Dendritic cell treated with granulocyte-macrophage colony-stimulating factor and Interleukin-4, amounts not matched to agents 40 ng/mL and 50 ng/mL, for 4 days (primary cell): ENCODE measurements around the gene ANKRD11.
"Not testable (repeated sequence)": the region's sequence is repeated elsewhere in the genome, so short reads cannot be mapped to it uniquely, and the experiment has no call there.

Experiments used
- H3K27ac Mint-ChIP-seq: one replicate; pipeline ENCODE4 v1.8.0; 2022; ENCODE audit warnings: mild to moderate bottlenecking, mixed read lengths
- H3K27me3 Mint-ChIP-seq: one replicate; pipeline ENCODE4 v1.8.0; 2022; ENCODE audit warnings: mild to moderate bottlenecking, mixed read lengths
- H3K36me3 Mint-ChIP-seq: one replicate; pipeline ENCODE4 v1.8.0; 2022; ENCODE audit warnings: low read depth, mixed read lengths
- H3K4me1 Mint-ChIP-seq: one replicate; pipeline ENCODE4 v1.8.0; 2022; ENCODE audit warnings: low read depth, mixed read lengths
- H3K4me3 Mint-ChIP-seq: one replicate; pipeline ENCODE4 v1.8.0; 2022; ENCODE audit warnings: mild to moderate bottlenecking, moderate library complexity, mixed read lengths
- H3K9me3 Mint-ChIP-seq: one replicate; pipeline ENCODE4 v1.8.0; 2022; ENCODE audit warnings: mixed read lengths
- intact Hi-C: fragments of 100-400 bp; cut with micrococcal nuclease; formaldehyde crosslinking; loops from one replicate; pipeline ENCODE4 v1.15.0; 2022

Gene ANKRD11

DNA sequence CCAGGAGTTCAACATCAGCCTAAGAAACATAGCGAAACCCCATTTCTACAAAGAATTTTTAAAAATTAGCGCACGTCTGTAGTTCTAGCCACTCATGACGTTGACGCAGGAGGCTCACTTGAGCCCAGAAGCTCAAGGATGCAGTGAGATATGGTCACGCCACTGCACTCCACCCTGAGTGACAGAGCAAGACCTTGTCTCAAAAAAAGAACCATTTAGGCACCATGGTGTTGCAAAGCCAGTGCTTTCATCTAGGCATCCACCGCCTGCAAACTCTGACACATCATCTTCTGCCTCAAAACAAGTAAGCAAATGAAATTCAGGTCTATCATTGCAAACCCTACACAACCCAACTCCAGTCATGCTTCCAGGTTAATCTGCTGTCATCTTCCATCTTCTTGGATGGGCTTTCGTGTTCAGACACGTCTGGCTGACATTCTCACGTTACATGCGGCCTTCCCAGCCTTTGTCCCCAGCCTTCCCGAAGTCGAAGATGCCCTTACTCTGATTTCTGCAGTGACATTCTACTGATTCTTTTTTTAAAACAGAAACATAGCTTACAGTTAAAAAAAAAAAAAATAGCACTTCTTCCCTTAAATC lies 8.9 kb downstream of the ANKRD11 start:
- Mint-ChIP-seq H3K36me3 (peaks cover 23% of the 10 kb centered on the region), H3K27ac (no peak overlapping the region), H3K4me3 (no peak overlapping the region), H3K9me3 (no peaks in the 10 kb centered on the region), H3K4me1 (peaks cover 89% of the 10 kb centered on the region), H3K27me3 (no peaks in the 10 kb centered on the region)
- intact Hi-C loops: loop anchor here (10.0 kb wide), 1 partner anchor 47 kb away; no protein-coding TSS in a partner anchor

DNA sequence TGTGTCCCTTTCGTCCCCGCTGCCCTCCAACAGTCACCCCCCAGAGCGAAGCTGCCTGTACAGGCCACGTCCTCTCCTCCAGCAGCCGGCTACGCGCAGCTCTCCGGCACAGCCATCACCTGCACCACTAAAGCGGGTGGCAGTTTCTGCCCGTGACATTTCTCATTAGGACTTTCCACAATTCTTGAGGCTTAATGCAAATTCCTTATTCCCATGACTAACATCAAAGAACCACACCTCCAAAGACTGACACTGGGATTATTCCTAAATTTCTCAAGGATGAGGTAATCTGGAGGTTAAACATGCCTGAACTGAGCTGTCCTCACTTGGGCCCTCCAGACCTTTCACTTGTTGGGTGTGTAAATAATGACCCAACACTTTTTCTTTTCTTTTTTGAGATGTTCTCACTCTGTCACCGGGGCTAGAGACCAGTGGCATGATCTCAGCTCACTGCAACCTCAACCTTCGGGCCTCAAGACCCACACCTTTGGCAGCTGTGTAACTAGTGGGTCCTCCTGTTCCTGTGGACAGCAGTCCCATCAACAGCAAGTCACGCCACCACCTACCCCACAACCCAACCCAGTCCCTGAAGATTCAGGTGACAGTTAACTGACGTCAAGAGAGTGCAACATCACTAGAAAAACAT lies 11.7 kb downstream of the ANKRD11 start:
- Mint-ChIP-seq H3K36me3 (peaks cover 12% of the 10 kb centered on the region), H3K9me3 (no peaks in the 10 kb centered on the region), H3K27me3 (no peaks in the 10 kb centered on the region), H3K27ac (no peak overlapping the region), H3K4me1 (peaks cover 89% of the 10 kb centered on the region), H3K4me3 (no peak overlapping the region)
- intact Hi-C loops: no loop called here

DNA sequence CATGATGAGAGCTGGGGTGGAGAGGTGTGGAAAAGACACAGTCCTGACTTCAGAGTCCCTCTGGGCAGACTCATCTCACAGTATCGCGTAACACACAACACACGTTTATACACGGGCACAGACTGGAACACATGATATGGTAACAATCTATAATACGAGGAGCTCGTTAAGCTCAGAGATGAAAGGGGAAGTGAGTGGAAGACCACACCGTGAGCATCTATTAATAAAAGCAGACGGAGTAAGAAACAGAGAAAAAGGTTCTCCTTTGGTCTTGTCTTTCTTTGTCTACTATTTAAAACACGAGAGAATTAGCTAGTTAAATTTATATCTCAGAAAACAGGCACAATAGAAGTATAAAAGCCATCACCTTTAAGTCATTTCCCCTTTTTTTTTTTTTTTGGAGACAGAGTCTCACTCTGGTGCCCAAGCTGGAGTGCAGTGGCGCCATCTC lies 13.5 kb downstream of the ANKRD11 start:
- Mint-ChIP-seq H3K36me3 (no peaks in the 10 kb centered on the region), H3K9me3 (no peaks in the 10 kb centered on the region), H3K4me3 (no peak overlapping the region)

DNA sequence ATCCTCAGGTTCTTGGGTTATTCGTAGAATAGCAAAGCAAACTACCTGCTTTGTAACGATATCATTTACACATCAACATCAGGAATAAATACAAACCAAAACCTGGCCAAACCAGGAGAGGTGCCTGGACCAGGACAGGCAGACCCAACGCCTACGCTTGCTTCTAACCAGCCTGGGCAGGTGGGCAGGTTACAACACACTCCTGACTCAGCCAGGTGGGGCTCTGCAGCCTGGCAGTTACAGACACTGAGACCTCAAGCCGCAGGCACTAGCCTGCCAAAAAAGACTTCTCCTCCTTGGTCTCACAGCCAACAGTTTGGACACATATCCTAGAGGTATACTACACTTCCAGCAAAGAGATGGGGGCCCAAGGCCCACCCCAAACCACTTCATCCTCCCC lies 14.0 kb downstream of the ANKRD11 start:
- Mint-ChIP-seq H3K4me3 (no peak overlapping the region), H3K36me3 (no peaks in the 10 kb centered on the region), H3K27ac (no peak overlapping the region), H3K9me3 (no peaks in the 10 kb centered on the region), H3K27me3 (no peaks in the 10 kb centered on the region), H3K4me1 (peaks cover 89% of the 10 kb centered on the region)
- intact Hi-C loops: no loop called here

More for the DNA sequence above, 13.5 kb downstream of the ANKRD11 start:
- Mint-ChIP-seq H3K4me1 (peaks cover 89% of the 10 kb centered on the region), H3K27me3 (no peaks in the 10 kb centered on the region), H3K27ac (no peak overlapping the region)
- intact Hi-C loops: no loop called here

DNA sequence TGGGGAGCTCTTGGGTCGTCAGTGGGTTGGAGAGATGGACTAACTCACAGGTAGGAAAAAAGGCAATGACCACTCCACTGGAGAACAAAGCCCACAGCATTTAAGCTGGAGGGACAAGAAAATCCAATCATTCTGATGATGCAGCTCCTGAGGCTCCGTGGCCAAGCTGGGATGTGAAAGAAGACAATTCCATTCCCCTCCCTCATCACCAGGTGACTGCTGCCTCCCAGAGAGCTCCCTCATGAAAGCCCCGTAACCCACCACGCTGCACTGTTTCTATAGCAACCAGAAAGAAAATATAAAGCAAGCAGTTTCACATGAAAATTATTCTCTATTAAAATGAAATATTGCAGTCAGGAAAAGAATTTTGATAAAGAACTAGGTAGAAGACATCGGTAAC lies 15.2 kb downstream of the ANKRD11 start:
- no peak overlapping the region for H3K27ac Mint-ChIP-seq

DNA sequence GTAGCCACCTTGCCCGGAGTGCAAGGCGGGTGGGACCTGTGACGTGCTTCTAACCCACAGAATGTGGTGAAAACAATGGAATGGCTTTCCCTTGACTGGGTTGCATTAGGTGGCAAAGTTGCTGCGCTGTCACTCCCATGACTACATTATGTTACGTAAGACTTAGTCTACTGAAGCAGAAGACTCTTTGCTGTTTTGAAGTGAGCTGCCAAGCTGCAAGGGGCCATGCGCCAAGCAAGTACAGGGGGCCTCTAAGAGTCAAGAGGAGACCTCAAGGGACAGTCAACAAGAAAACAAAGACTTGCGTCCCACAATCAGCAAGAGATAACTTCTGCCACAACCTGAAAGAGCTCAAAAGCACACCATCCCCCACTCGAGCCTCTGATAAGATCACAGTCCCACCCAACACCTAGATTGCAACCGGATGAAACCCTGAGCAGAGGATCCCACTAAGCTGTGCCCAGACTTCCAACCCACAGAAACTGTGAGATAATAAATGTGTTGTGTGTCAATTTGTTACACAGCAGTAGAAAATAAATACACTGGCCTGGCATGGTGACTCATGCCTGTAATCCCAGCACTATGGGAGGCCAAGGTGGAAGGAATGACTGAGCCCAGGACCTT lies 16.5 kb downstream of the ANKRD11 start:
- Mint-ChIP-seq H3K9me3 (no peaks in the 10 kb centered on the region), H3K4me1 (peaks cover 95% of the 10 kb centered on the region), H3K27me3 (no peaks in the 10 kb centered on the region), H3K4me3 (peak overlapping the region; percentile 14), H3K36me3 (no peaks in the 10 kb centered on the region), H3K27ac (peak overlapping the region; percentile 60)
- intact Hi-C loops: loop anchor here (5.0 kb wide), 1 partner anchor 33 kb away; the partner anchor contains the start of gene SPG7

More for the DNA sequence above, 15.2 kb downstream of the ANKRD11 start:
- Mint-ChIP-seq H3K27me3 (no peaks in the 10 kb centered on the region), H3K36me3 (no peaks in the 10 kb centered on the region), H3K4me1 (peaks cover 89% of the 10 kb centered on the region), H3K9me3 (no peaks in the 10 kb centered on the region), H3K4me3 (no peak overlapping the region)
- intact Hi-C loops: no loop called here

DNA sequence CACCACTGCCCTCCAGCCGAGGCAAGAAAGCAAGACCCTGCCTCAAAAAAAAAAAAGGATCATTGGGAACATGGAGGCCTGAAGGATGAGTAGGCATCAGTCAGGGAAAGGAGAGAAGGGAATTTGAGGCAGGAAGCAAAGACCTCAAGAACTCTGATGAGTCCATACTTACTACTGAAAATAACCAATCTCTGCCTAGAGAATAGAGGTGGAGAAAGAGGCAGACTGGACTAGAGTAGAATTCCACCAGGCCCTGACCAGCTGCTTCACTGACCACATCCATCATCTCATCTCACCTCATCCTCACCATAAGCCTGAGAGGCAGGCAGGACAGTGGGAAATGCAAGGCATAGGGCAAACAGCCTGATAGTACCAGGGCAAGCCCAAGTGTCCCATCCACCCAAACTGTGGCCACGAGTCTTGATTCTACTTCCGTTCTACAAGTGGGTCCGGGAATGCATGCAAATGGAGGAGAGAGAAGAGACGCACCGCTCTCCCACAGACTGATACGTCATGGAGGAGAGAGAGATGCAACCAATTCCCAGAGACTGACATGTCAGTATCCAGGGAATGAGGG lies 17.1 kb downstream of the ANKRD11 start:
- intact Hi-C loops: loop anchor here (5.0 kb wide), 1 partner anchor 34 kb away; the partner anchor contains the start of gene SPG7
- Mint-ChIP-seq H3K9me3 (no peaks in the 10 kb centered on the region), H3K36me3 (no peaks in the 10 kb centered on the region), H3K4me3 (no peak overlapping the region), H3K27ac (peak overlapping the region; percentile 60), H3K27me3 (no peaks in the 10 kb centered on the region), H3K4me1 (peaks cover 94% of the 10 kb centered on the region)

DNA sequence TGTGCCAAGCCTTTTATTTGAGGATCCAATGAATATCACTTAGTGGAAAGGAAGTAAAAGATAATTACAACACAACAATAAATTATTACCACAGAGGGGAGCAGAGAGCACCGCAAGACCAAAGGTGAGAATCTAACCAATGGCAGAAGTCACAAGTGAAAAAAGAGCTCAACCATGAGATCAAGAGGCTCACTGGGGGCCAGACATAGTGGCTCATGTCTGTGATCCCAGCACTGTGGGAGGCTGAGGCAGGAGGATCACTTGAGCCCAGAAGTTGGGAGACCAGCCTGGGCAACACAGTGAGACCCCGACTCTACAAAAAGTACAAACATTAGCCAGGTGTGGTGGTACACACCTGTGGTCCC lies 17.7 kb downstream of the ANKRD11 start:
- Mint-ChIP-seq H3K36me3 (no peaks in the 10 kb centered on the region), H3K27ac (peak overlapping the region; percentile 22), H3K4me3 (no peak overlapping the region), H3K4me1 (peaks cover 91% of the 10 kb centered on the region), H3K27me3 (no peaks in the 10 kb centered on the region), H3K9me3 (no peaks in the 10 kb centered on the region)
- intact Hi-C loops: loop anchor here (5.0 kb wide), 1 partner anchor 35 kb away; the partner anchor contains the start of gene SPG7

DNA sequence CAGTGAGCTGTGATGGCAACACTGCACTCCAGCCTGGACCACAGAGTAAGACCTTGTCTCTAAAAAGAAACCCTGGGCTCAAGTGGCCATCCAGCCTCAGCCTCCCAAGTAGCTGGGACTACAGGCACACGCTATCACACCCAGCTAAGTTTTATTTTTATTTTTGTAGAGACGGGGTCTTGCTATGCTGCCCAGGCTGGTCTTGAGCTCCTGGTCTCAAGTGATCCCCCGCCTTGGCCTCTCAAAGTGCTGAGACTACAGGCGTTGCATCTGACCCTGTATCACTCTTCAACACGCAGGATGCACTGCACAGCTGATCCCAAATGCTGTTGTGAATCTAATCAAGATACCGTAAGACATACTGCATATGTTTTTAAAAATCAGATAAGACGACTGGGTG lies 23.0 kb downstream of the ANKRD11 start:
- Mint-ChIP-seq H3K27me3 (no peaks in the 10 kb centered on the region), H3K27ac (no peak overlapping the region), H3K4me1 (peaks cover 75% of the 10 kb centered on the region), H3K9me3 (no peaks in the 10 kb centered on the region), H3K36me3 (peaks cover 18% of the 10 kb centered on the region), H3K4me3 (no peak overlapping the region)
- intact Hi-C loops: no loop called here

DNA sequence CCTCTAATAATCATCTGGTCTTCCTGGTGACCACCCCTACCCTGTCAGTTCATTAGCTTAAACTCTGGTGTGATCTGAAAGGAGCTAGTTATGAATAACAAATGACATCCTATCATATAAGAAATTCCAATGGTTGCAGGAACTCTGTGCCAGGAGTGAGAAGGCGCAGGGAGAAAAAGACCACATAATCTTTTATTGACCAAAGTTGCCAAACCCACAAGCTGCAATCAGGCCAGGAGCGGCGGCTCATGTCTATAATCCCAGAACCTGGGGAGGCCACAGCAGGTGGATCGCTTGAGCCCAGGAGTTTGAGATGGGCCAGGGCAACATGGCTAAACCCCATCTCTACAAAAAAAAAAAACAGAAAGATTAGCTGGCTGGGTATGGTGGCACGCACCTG lies 23.4 kb downstream of the ANKRD11 start:
- H3K27me3 Mint-ChIP-seq: no peaks in the 10 kb centered on the region
- peaks cover 75% of the 10 kb centered on the region for H3K4me1 Mint-ChIP-seq
- no peaks in the 10 kb centered on the region for H3K9me3 Mint-ChIP-seq
- H3K27ac Mint-ChIP-seq: no peak overlapping the region
- no peak overlapping the region for H3K4me3 Mint-ChIP-seq
- peaks cover 18% of the 10 kb centered on the region for H3K36me3 Mint-ChIP-seq
- intact Hi-C loops: no loop called here

DNA sequence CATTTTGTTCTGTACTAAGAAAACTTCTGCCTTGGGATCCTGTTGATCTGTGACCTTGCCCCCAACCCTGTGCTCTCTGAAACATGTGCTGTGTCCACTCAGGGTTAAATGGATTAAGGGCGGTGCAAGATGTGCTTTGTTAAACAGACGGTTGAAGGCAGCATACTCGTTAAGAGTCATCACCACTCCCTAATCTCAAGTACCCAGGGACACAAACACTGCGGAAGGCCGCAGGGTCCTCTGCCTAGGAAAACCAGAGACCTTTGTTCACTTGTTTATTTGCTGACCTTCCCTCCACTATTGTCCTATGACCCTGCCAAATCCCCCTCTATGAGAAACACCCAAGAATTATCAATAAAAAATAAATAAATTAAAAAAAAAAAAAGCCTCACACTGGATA lies 27.0 kb downstream of the ANKRD11 start:
- Mint-ChIP-seq H3K4me1 (peaks cover 68% of the 10 kb centered on the region), H3K36me3 (peaks cover 18% of the 10 kb centered on the region)
- intact Hi-C loops, H3K27ac Mint-ChIP-seq, H3K4me3 Mint-ChIP-seq, H3K27me3 Mint-ChIP-seq, H3K9me3 Mint-ChIP-seq: not testable (repeated sequence)

DNA sequence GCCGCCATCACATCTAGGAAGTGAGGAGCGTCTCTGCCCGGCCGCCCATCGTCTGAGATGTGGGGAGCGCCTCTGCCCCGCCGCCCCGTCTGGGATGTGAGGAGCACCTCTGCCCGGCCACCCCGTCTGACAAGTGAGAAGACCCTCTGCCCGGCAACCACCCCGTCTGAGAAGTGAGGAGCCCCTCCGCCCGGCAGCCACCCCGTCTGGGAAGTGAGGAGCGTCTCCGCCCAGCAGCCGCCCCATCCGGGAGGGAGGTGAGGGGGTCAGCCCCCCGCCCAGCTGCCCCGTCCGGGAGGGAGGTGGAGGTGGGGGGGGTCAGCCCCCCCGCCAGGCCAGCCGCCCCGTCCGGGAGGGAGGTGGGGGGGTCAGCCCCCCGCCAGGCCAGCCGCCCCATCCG lies 27.7 kb downstream of the ANKRD11 start:
- H3K27me3 Mint-ChIP-seq, H3K4me3 Mint-ChIP-seq, H3K9me3 Mint-ChIP-seq, H3K27ac Mint-ChIP-seq, intact Hi-C loops: not testable (repeated sequence)
- Mint-ChIP-seq H3K4me1 (peaks cover 70% of the 10 kb centered on the region), H3K36me3 (peaks cover 18% of the 10 kb centered on the region)

DNA sequence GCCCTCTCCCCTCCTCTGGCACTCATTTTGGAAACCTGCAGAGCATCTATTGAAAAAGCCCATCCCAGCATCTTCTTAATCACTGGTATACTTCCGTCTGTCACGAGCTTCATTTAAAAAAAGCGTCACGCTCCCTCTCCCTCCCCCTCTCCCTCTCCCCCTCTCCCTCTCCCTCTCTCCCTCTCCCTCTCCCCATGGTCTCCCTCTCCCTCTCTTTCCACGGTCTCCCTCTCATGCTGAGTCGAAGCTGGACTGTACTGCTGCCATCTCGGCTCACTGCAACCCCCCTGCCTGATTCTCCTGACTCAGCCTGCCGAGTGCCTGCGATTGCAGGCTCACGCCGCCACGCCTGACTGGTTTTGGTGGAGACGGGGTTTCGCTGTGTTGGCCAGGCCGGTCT lies 28.5 kb downstream of the ANKRD11 start:
- H3K27ac Mint-ChIP-seq, H3K9me3 Mint-ChIP-seq, H3K27me3 Mint-ChIP-seq, intact Hi-C loops, H3K4me3 Mint-ChIP-seq: not testable (repeated sequence)
- H3K36me3 Mint-ChIP-seq: peaks cover 14% of the 10 kb centered on the region
- H3K4me1 Mint-ChIP-seq: peaks cover 63% of the 10 kb centered on the region

DNA sequence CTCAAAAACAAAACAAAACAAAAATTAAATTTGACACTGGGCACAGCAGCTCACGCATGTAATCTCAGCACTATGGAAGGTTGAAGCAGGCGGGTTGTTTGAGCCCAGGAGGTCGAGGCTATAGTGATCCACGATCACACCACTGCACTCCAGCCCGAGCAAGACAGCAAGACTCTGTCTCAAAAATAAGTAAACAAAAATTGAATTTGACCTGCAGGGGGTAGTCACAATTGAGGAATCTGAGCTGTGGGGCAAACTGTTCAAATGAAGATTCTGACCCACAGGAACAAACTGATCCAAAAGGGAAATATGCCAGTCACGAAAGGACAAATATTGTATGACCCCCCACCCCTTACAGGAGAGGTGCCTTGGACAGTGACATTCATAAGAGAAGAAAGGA lies 29.8 kb downstream of the ANKRD11 start:
- intact Hi-C loops: no loop called here
- peaks cover 54% of the 10 kb centered on the region for H3K4me1 Mint-ChIP-seq
- no peaks in the 10 kb centered on the region for H3K27me3 Mint-ChIP-seq
- no peak overlapping the region for H3K4me3 Mint-ChIP-seq
- no peaks in the 10 kb centered on the region for H3K9me3 Mint-ChIP-seq
- H3K36me3 Mint-ChIP-seq: peaks cover 9% of the 10 kb centered on the region
- no peak overlapping the region for H3K27ac Mint-ChIP-seq
